Subcutaneous adipose tissue (tissue), 4 donors: ENCODE measurements around the gene ERGIC2. TPM values are rescaled to one million over a fixed set of nuclear protein-coding genes. Genes with fewer than 3 reads are reported as not detected.

ENCODE experiments used
- CTCF ChIP-seq: fragments of 450-650 bp; IDR thresholded peaks from one replicate; pipeline ENCODE4 v1.5.1; 2016; ENCODE audit warnings: low read depth, mild to moderate bottlenecking, control low read depth, antibody characterized with exemption, moderate library complexity
- total RNA-seq, 4 donors: library from RNA; depleted of rRNA; stranded (reverse); fragments of >200 nt; gene quantifications; one replicate each; pipeline ENCODE4 v1.1.0, GENCODE V29; 2016

Gene ERGIC2
- total RNA-seq, 4 donors from 2014 or later = 28.6 to 105 (median 45.6) TPM

- no peak for TF ChIP-seq CTCF
Measured at GRCh38 chr12:29416748-29417147, 35.8 kb upstream of the ERGIC2 start.

GRCh38 chr12:29415111-29415510 lies 34.1 kb upstream of the ERGIC2 start:
- TF ChIP-seq CTCF = no peak

GRCh38 chr12:29414368-29414767 lies 33.4 kb upstream of the ERGIC2 start:
- no peak for TF ChIP-seq CTCF

- no peak for TF ChIP-seq CTCF
Measured at GRCh38 chr12:29405561-29405960, 24.6 kb upstream of the ERGIC2 start.

GRCh38 chr12:29403991-29404390 lies 23.0 kb upstream of the ERGIC2 start:
- TF ChIP-seq CTCF = no peak

GRCh38 chr12:29402437-29402836 lies 21.5 kb upstream of the ERGIC2 start:
- TF ChIP-seq CTCF = no peak

- TF ChIP-seq CTCF = no peak
Measured at GRCh38 chr12:29398495-29398894, 17.5 kb upstream of the ERGIC2 start.
